ENCODE results near the gene TAS2R1. TPM values are rescaled to one million over a fixed set of nuclear protein-coding genes. Genes with fewer than 3 reads are reported as not detected.
A peak's percentile ranks its signal among the peaks of the same experiment; 100 is the strongest.

TAS2R1 gene
- total and polyA plus RNA-seq, 12 donors: not detected

- Histone ChIP-seq H3K9me3 (no peaks in the 10 kb centered on the region), H3K27me3 (no peaks in the 10 kb centered on the region), H3K4me3 (no peak overlapping the region), H3K4me1 (peaks cover 0 to 36% (median 18%) of the 10 kb centered on the region in 9 donors), H3K36me3 (no peaks in the 10 kb centered on the region), H3K27ac (no peak overlapping the region)
- intact Hi-C loops (cut with DNase I): no loop called here
- TF ChIP-seq, protein P1, sequence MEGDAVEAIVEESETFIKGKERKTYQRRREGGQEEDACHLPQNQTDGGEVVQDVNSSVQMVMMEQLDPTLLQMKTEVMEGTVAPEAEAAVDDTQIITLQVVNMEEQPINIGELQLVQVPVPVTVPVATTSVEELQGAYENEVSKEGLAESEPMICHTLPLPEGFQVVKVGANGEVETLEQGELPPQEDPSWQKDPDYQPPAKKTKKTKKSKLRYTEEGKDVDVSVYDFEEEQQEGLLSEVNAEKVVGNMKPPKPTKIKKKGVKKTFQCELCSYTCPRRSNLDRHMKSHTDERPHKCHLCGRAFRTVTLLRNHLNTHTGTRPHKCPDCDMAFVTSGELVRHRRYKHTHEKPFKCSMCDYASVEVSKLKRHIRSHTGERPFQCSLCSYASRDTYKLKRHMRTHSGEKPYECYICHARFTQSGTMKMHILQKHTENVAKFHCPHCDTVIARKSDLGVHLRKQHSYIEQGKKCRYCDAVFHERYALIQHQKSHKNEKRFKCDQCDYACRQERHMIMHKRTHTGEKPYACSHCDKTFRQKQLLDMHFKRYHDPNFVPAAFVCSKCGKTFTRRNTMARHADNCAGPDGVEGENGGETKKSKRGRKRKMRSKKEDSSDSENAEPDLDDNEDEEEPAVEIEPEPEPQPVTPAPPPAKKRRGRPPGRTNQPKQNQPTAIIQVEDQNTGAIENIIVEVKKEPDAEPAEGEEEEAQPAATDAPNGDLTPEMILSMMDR (IDR thresholded peaks at IDR 0.05): no peak
- 76 to 80% methylated on average over 5 of the region's 5 CpGs for WGBS, 2 donors
- ATAC-seq: no peak
- no peak for DNase-seq
Measured at GRCh38 chr5:9625286-9625685, 4.9 kb downstream of the TAS2R1 start.

GRCh38 chr5:9624196-9624947, 5.8 kb downstream of the TAS2R1 start:
- intact Hi-C loops (cut with DNase I): no loop called here
- TF ChIP-seq, protein P1 (IDR thresholded peaks at IDR 0.05): no peak
- Histone ChIP-seq H3K36me3 (no peaks in the 10 kb centered on the region), H3K27ac (peak overlapping the region in 3 of 10 donors; percentile 74 to 85 (median 79)), H3K4me1 (peaks cover 0 to 40% (median 18%) of the 10 kb centered on the region in 9 donors), H3K9me3 (no peaks in the 10 kb centered on the region), H3K4me3 (no peak overlapping the region), H3K27me3 (no peaks in the 10 kb centered on the region)
- 56 to 69% methylated on average over 5 of the region's 5 CpGs for WGBS, 2 donors
- DNase-seq (no peak), ATAC-seq (no peak)

DNA sequence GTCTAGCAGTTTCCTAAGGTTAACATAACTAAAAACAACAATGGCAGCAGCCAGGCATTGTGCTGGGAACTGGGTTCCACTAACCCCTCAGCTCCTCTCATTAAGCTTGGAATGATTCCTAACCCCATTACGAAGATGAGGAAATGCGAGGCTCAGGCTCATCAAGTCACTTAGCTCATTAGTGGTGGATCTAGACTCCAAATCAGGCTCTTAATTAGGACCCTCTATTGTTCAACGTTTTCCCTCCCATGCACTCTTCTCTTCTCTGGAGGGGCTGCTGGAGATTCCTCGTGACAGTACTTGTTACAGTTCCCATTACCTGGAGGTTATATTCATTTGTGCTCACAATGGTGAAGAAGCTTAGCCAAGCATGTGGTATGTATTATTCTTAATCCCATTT, 6.5 kb downstream of the TAS2R1 start:
- no peaks in the 10 kb centered on the region for H3K9me3 ChIP-seq
- intact Hi-C loops (cut with DNase I): no loop called here
- ATAC-seq (no peak), DNase-seq (no peak)
- no peaks in the 10 kb centered on the region for H3K27me3 ChIP-seq
- no peaks in the 10 kb centered on the region for H3K36me3 ChIP-seq
- peaks cover 0 to 40% (median 18%) of the 10 kb centered on the region in 9 donors for H3K4me1 ChIP-seq
- H3K4me3 ChIP-seq: no peak overlapping the region
- 73 to 74% methylated on average over 4 of the region's 4 CpGs for WGBS, 2 donors
- peak overlapping the region in 5 of 10 donors; percentile 72 to 85 (median 78) for H3K27ac ChIP-seq
- TF ChIP-seq, protein P1 (IDR thresholded peaks at IDR 0.05): no peak

GRCh38 chr5:9622971-9623421, 7.2 kb downstream of the TAS2R1 start:
- Histone ChIP-seq H3K4me1 (peaks cover 0 to 44% (median 18%) of the 10 kb centered on the region in 9 donors), H3K4me3 (no peak overlapping the region), H3K27me3 (no peaks in the 10 kb centered on the region), H3K9me3 (no peaks in the 10 kb centered on the region), H3K36me3 (no peaks in the 10 kb centered on the region), H3K27ac (peak overlapping the region in 5 of 10 donors; percentile 72 to 85 (median 78))
- DNase-seq (no peak), ATAC-seq (peak in 7 of 8 donors; percentile 53 to 82 (median 72))
- TF ChIP-seq, protein P1 (IDR thresholded peaks at IDR 0.05): no peak
- intact Hi-C loops (cut with DNase I): no loop called here
- 4 to 9% methylated on average over 5 of the region's 5 CpGs for WGBS, 2 donors

Measured in heart right ventricle (tissue), 16 donors.